Measurements from ENCODE around the gene ASB18.

- TF ChIP-seq CTCF (optimal IDR thresholded peaks at IDR 0.05 in 1 of 3, IDR thresholded peaks at IDR 0.05 in 1 of 3, conservative IDR thresholded peaks at IDR 0.05 in 1 of 3; ENCODE audit: extremely low read depth in 1 of 3, insufficient read depth in 2 of 3, low read length in 3 of 3) (no peak), EZH2 (IDR thresholded peaks at IDR 0.05; ENCODE audit: low read length) (no peak)
These were observed 99.8 kb downstream of the ASB18 start for GRCh38 chr2:236164201-236164924.

Data from keratinocyte (primary cell).